Stimulated activated CD8-positive, alpha-beta memory T cell treated with anti-CD3 and anti-CD28 coated beads, Interleukin-4, amount 100 ng/mL, for 4 hours (primary cell): ENCODE measurements around the gene TBCA.
"Not testable (repeated sequence)": the region's sequence is repeated elsewhere in the genome, so short reads cannot be mapped to it uniquely, and the experiment has no call there.

Experiments
- DNase-seq, 2 donors: peaks; one replicate each; pipeline ENCODE4 v3.0.0-alpha.2; 2020; ENCODE audit warnings: low read depth in 2 of 2, low spot score in 1 of 2

TBCA gene

DNA sequence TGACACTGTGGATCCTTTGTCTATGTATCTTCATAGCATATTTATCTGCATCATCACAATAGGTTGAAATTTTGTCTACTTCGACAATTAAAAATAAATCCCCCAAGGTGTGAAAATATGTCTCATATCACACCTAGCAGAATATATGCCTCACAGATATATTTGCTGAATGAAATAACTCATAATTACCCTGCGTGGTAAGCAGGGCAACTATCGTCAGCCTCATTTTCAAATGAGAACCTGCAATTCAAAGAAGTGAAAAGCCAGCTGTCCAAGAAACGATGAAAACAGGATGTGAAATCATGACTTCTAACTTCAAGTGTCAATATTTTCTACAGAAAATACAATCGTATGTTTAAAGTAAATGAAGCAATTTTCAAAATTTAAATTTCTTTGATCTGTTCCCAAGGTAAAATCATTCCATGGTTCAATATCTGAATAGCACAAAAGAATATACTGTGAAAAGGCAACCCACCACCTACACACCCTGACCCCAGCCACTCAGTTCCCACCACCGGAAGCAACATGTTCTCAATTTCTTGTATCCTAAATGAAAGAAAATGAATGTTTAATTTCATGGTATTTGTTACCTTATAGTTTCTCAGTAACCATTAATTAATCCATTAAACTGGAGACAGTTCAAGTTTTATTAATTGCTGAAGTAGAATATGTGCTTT lies 57.1 kb downstream of the TBCA start:
- no peak for DNase-seq

DNA sequence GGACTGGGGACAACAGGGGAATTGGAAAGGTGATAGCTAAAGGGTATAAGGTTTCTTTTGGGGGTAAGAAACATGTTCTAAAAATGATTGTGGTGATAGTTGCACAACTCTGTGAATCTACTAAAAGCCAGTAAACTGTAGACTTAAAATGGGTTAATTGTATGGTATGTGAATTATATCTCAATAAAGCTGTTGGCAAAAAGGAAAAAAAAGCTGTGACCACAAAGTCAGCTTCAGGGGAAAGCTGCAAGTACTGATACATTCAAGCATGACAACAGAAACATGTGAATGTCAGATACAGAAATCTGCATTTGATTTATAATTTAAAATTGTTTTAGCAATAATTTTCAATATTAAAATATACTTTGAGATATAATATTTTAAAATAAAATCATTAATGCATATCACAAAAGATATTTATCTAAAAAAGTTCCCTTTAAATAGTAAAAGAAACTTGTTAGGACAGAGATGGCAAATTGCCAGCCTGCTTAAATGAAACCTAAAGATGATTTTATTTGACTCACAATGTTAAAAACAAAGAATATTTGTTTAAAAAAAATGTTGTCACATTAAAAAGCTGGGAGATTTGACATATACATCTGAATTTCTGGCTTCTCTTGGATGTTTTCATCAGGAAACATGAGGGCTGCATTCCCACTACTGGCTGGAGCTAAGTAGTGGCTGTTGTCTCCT lies 66.0 kb downstream of the TBCA start:
- DNase-seq = no peak

DNA sequence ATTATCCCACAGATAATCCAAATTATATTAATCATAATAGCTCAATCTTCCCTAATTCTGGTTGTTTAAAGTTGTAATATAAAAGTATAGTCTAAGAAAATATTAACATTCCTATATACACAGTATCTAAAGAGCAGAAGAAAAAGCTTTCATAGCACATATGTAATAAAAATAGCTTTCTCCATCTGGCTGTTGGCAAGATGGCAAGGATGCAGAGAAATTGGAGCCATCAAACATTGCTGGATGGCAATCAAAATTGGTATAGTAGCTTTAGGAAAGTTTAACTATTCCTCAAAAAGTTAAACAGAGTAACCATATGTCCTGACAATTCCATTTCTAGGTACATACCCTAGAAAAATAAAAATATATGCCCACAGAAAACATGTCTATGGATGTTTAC lies 66.8 kb downstream of the TBCA start:
- no peak for DNase-seq

DNA sequence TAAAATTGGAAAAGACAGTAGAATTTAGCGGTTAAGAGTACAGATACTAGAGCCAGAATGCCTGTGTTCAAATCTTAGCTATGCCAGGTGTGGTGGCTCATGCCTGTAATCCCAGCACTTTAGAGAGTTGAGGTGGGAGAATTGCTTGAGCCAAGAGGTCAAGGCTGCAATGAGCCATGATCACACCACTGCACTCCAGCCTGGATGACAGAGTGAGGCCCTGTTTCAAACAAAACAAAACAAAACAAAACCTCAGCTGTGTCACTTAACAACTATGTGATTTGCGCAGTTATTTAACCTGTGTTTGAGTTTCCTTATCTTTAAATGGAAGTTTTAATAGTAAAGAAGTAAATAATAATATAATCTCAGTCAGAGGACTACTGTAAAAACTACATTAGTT lies 68.3 kb downstream of the TBCA start:
- no peak for DNase-seq

DNA sequence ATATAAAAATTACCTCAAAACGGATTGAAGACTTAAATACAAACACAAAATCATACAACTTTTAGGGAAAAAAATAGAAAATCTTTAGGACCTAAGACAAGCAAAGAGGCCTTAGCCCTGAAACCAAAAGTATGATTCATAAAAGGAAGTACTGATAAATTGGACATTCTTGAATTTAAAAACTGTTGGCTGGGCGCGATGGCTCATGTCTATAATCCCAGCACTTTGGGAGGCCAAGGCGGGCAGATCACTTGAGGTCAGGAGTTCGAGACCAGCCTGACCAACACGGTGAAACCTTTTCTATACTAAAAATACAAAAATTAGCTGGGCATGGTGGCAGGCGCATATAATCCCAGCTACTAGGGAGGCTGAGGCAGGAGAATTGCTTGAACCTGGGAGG lies 76.6 kb downstream of the TBCA start:
- DNase-seq = not testable (repeated sequence)

DNA sequence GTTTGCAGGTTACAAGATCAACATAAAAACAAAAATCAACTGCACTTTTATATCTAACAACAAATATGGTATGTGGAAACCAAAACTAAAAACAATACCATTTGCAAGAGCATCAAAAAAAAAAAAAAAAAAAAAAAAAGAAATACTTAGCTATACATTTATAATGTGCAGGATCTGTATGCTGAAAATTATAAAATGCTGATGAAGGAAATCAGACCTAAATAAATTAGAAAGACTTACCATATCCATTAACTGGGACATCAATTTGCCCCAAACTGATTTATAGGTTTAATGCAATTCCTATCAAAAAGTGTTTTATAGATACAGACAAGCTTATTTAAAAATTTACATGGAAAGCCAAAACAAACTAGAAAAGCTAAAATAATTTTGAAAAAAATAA lies 77.2 kb downstream of the TBCA start:
- DNase-seq = no peak

DNA sequence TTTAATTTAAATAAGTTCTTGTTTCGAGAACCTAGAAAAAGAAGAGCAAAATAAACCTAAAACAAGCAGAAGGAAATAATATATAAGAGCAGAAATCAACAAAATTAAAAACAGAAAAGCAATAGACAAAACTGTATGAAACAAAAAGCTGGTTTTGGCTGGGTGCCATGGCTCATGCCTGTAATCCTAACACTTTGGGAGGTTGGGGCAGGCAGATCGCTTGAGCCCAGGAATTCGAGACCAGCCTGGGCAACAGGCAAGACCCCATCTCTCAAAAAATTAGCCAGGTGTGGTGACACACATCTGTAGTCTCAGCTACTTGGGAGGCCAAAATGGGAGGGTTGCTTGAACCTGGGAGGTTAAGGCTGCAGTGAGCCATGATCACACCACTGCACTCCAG lies 78.4 kb downstream of the TBCA start:
- no peak for DNase-seq

DNA sequence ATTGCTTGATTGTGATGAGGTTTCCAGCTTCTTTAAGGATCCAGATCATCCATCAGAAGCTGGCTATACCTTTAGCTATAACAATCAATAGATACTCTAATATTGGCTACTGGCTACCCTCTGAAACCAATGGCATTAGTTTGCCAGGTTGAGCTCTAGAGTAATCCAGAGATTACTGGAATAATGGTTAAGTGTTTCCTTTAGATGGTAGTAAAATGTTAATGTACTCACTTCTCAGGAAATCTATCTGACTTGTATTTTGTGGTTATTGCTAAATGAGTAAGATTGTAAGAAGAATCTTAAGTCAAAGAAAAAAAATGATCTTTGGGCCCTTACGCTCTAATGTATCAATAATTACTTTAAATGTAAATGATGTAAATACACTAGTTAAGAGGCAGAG lies 80.0 kb downstream of the TBCA start:
- DNase-seq = no peak

DNA sequence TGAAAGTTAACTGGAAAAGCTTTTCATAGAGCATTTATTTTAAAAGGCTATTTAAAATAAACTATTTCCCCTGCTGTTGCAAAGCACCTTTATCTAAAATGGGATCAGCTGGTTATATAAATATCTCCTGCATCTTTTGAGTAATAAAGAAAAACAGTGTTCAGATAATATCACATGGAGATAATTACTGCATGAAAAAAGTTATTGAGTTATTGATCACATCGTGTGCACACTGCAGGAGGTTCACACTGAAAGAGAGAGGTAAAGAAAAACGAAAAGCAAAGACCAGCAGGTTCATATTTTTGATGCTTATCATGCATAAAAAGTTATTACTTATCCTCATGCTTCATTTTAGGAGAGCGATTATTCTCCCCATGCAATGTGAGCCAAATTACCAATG lies 82.2 kb downstream of the TBCA start:
- DNase-seq = no peak

DNA sequence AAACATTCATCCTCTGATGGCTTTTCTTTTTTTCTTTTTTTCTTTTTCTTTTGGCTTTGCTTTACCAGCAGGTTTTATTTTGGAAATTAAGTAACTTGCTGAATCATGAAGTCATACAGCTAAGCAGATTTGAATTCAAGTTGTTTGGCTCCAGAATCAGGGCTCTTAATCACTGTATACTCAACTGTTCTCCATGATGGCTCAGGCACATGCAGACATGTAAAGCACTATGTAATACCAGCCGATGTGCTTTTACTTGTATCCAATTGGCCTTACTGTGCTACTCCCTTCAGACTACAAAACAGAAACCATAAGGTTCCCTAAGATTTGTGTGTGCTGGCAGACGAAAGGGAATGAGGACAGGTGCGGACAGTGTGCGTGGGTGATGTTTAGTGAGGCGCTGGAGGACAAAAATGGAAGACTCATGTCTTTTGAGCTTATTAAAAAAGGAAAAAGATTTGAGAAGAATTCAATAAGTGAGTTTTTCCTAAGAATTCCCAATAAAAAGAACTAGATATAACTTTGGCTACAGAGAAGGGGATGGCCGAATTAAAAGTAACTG lies 92.9 kb downstream of the TBCA start:
- no peak for DNase-seq

DNA sequence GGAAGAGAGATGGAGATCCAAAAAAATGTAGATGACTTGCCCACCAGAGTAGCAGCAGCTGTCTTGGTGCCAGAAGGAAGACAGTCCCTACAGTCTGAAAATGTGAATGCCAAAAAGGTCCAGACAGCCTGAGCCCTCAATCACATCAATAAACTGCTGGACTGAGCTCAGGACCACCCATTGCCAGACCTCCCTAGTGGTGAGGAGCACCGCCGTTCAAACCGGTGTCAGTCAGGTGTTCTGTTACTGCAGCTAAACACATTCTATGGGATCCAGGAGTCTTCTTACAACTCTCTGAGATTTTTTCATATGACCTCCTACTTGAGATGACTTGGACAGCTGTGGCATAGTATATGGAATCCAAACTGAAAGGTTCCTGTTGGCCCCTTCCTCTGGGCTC lies 105.6 kb downstream of the TBCA start:
- DNase-seq = no peak

DNA sequence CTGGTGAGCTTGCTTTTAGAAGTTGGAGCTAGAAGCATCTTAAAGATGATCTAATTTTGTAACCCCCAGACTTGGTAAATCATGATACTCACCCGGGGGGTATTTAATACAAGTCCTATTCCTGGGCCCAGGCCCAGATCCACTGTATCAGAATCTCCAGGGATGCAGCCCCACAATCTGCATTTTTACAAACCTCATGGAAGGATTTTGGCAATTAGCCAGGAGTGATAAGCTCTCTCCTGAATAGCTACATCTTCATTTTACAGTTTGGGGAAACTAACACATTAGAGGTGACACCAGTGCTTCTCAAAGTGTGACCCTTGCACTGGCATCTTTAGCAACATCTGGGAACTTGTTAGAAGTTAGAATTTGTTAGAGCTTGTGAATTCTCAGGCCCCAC lies 106.5 kb downstream of the TBCA start:
- DNase-seq = no peak

DNA sequence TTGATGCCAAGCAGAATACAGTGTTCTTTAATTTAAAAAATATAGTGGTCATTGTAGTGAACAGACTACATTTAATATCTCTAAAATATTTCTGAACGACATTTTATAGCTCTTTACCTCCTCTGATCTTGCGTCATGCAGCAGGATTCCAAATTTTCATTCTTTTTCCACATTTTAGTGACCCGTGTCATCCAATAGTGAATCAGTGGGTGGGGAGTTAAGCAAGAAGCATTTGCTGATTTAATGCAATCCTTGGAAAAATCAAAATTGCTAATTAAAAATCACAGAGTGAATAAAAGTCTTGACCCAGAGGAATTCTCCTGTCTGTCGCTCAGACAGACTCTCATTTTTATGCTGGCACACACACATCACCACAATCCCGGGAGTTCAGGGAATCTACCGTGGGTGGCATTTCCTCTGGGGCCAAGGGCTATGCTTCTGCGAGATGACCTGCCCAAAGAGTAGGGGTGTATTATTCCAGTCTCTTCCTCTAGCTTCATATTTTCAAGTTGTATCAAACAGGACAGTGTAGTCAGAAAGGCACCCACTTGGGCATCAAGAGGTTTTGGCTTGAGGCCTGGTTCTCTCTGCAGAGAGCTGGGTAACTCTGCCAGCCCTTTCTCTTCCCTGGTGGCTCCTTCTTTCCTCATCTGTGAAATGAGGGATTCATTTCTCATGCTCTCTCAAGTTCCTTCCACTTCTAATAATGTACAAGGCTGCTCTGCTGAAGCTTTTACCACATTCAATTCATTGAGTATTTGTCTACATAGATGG lies 112.9 kb downstream of the TBCA start:
- no peak for DNase-seq

DNA sequence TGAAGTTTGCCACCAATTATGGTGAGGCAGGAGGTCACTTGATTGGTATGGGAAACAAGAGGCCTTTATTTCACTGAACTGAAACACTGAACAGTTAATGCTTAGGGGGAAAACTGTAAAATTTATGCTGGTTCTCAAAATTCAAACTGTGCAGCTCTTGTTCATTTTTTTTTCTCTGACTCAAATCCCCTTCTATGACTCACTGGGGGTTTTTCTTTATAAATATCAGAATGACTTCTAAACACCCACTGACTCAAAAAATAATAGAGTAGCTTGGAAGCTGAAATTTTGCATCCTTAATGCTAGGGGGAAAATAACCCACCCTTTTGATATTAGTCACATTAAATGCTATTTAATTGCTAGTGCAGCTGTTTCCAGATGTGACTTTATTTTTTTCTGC lies 113.5 kb downstream of the TBCA start:
- DNase-seq = no peak

DNA sequence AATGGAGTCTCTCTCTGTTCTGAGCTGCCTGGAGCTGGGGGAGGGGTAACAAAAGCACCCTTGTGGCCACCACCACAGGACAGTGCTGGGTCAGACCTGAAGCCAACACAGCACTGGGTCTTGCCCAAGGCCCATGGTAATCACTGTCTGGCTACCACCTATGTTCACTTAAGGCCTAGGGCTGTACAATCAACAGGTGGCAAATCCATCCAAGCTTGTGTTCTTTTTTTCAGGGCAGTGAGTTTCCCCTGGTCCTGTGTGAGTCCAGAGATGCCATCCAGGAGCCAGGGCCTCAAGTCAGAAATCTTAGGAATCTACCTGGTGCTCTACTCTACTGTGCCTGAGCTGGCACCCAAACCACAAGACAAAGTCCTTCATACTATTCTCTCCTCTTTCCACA lies 117.5 kb downstream of the TBCA start:
- DNase-seq = no peak

DNA sequence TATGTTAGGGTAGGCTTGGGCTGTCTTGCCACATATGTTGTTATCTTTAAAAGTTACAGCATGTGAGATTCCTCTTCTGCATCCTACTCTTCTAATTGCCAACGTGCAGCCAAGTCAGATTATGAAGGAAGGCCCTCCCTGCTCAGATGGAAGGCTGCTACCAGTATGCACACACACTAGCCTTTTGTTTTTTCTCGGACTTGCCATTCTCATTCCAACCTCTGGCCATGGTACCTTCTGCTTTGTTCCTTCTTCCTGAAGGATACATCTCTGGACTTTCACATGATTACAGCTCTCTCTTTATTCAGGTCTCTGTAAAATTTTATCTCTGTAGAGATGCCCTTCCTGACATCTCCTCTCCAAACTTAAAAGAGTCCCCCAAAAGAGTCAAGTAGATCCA lies 124.8 kb downstream of the TBCA start:
- DNase-seq = no peak

DNA sequence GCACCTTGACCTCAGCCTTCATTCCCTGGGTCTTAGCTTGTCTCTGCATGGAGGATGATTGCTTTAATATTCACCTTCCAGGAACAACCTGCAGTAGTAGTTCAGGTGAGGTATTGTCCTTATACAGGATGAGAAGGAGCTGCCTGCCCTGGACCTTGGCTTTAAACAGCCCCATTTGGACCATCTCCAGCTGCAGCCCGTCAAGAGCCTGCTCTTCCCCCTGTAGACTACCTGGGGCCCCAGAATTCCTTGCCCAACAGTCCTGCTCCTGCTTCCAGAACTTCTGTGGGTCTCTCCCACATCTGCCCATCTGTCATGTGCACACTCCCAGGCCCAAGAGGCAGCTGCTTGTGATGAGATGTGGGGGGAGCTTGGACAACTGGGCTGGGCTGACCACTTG lies 125.5 kb downstream of the TBCA start:
- DNase-seq = no peak

DNA sequence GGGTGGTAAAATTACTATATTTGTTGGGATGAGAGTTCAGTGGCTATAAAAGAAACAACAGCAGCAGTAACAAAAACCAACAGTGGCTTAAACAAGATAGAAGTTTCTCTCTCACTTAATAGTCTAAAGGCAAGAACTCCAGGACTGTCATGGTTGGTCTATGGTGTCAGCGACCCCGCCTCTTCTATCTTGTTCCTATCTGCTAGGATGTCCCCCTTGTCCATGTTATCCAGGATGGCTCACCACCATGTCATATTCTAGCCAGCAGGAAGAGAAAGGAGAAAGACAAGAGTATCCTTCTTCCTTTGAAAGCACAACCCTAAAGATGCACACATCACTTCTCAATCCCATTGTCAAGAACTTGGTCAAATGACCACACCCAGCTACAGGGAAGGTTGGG lies 126.4 kb downstream of the TBCA start:
- no peak for DNase-seq

DNA sequence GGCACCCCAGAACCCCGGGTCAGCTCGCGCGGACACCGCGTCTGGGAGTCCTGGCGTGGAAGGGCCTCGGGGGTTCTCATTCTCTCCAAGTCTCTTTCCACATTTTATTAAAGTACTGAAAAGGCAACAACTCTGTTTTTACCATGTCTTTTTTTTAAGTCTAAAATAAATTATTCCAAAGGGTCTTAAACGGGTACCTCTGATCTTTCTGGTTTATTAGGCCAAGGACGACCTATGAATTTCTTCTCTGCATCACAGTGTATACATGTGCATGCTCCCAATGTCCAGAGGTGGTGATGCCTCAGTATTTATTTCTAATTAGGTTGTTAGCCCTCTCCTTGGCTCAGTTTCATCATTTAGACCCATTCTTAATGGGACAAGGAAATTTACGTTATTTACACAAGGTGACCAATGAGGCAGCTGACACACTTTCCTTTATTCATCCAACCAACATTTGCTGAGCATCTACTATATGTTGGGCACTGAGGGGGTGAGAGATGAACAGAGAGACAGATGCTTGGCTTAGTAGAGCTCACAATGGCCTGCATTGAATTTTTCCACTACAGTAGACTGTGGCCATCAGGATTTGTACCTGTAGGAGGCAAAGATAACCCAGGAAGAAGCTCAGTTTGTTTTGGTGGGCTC lies 130.0 kb downstream of the TBCA start:
- no peak for DNase-seq

DNA sequence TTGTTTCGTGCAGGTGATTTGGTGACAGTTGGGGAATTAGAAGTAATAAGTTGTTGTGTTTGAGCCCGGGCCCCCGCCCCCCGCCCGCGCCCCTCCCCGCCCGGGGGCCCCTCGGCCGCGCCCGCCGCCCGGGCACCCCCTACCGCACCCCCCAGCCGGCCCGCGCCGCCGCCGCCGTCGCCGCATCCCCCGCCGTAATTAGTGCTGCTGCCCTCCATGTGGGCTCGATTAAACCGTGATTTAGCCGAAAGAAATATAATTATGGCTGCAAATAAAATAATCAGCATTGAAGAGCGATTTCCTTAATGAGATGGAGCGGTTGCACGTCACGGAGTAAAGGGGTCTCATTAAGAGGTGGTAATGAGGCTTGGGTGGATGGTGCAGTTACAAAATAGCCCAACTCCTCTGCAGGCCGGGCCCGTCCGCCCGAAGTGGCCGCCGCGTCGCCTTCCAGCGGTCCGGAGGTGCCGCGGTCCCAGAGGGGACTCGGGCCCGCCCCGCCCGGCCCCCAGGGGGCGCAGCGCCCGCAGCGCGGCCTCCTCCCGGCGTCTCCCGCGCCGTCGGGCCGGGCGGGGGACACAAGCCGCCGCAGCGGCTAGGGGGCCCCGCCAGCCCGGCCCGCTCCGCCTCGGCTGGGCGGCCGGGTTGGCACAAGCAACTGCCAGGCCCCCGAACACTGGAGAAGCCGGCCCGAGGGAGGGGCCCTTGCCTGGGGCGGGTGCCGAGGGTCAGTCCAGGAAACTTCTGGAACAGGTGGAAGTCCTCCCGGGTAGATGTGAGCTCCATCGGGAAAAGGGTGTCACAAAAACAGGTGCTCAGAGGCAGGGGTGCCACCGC lies 130.8 kb downstream of the TBCA start:
- DNase-seq = no peak
